Measurements from ENCODE around the gene LGALS7. TPM values are rescaled to one million over a fixed set of nuclear protein-coding genes. Genes with fewer than 3 reads are reported as not detected.
"Not testable (repeated sequence)": the region's sequence is repeated elsewhere in the genome, so short reads cannot be mapped to it uniquely, and the experiment has no call there.

Gene LGALS7
- total RNA-seq, 1 donor from 2014 or later, result 269 TPM

DNA sequence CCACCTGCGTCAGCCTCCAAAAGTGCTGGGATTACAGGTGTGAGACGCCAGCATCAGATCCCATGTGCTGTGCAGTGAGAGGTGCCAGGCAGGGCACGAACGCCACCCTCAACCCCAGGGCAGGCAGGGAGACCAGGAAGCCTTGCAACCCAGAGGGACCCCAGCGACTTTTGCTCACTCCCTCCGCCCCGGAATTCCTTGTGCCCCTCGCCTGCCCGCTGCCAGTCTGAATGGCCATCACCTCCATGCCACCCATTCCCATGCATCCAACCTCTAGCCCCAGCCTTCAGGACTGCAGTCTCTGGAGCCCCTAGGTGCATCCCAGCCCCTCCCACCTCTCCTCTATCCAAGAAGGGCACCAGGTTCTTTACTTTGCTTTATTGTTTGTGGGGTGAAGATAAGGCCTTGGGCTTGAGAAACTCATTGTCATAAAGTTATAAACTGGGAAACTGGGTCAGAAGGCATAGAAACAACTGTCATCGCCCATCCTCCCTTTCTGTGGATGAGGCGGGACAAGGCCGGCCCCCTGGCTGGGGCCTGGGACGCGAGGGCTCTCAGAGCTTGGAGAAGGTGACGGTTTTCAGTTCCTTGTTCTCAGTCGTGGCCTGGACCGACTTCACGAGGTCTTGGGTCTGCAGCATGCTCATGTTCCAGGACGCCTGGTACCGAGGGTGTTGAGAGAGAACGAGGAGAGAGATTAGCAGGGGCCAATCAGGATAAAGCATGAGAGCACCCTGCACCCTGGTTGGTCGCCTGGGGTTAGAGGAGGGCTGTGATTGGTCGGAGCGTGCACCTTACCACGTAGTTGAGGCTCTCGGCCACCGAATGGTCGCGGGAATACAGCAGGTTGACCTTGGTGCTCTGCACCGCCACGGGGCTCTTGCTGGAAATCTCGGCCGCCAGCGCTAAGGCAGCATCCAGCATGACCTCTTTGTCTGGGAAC, 42.0 kb upstream of the LGALS7 start:
- Histone ChIP-seq H3K9me3 (no peaks in the 10 kb centered on the region), H3K36me3 (peaks cover 0 to 32% of the 10 kb centered on the region in 2 donors), H3K4me1 (no peaks in the 10 kb centered on the region), H3K27me3 (no peaks in the 10 kb centered on the region), H3K4me3 (no peak overlapping the region), H3K27ac (no peak overlapping the region)
- no peak for DNase-seq (ENCODE audit: extremely low spot score in 2 of 2)
- no peak for TF ChIP-seq CTCF (IDR thresholded peaks at IDR 0.05)
- TF ChIP-seq POLR2A (IDR thresholded peaks at IDR 0.05), result no peak
- TF ChIP-seq POLR2AphosphoS5 (IDR thresholded peaks at IDR 0.05; ENCODE audit: insufficient read depth in 1 of 2, low read depth in 1 of 2), result no peak
- intact Hi-C loops (cut with DNase I), result no loop called here

- not testable (repeated sequence) for H3K27ac ChIP-seq
Observed at GRCh38 chr19:38813932-38814331, 40.6 kb upstream of the LGALS7 start.

GRCh38 chr19:38813323-38813722, 40.0 kb upstream of the LGALS7 start:
- intact Hi-C loops (cut with DNase I), result no loop called here
- Histone ChIP-seq H3K4me1 (no peaks in the 10 kb centered on the region), H3K9me3 (no peaks in the 10 kb centered on the region), H3K27ac (no peak overlapping the region), H3K27me3 (no peaks in the 10 kb centered on the region), H3K36me3 (peaks cover 0 to 32% of the 10 kb centered on the region in 2 donors), H3K4me3 (no peak overlapping the region)
- TF ChIP-seq POLR2AphosphoS5 (IDR thresholded peaks at IDR 0.05; ENCODE audit: insufficient read depth in 1 of 2, low read depth in 1 of 2) (no peak), POLR2A (IDR thresholded peaks at IDR 0.05) (no peak), CTCF (IDR thresholded peaks at IDR 0.05) (no peak)
- no peak for DNase-seq (ENCODE audit: extremely low spot score in 2 of 2)

More at GRCh38 chr19:38813932-38814331, 40.6 kb upstream of the LGALS7 start:
- H3K27me3 ChIP-seq; H3K4me1 ChIP-seq; H3K4me3 ChIP-seq; H3K9me3 ChIP-seq; intact Hi-C loops (cut with DNase I); DNase-seq (ENCODE audit: extremely low spot score in 2 of 2): not testable (repeated sequence)
- H3K36me3 ChIP-seq, result peaks cover 0 to 32% of the 10 kb centered on the region in 2 donors

GRCh38 chr19:38812841-38813320, 39.6 kb upstream of the LGALS7 start, which contains the start of gene LGALS4:
Gene LGALS4 (minus strand): TSS chr19:38812945. CDS start chr19:38812886, 59 bp downstream.
- peaks cover 0 to 29% of the 10 kb centered on the region in 2 donors for H3K36me3 ChIP-seq
- H3K27me3 ChIP-seq, result no peaks in the 10 kb centered on the region
- H3K4me3 ChIP-seq, result no peak within 1 kb of the TSS
- H3K4me1 ChIP-seq, result no peaks in the 10 kb centered on the region
- TF ChIP-seq CTCF (IDR thresholded peaks at IDR 0.05) (no peak), POLR2AphosphoS5 (IDR thresholded peaks at IDR 0.05; ENCODE audit: insufficient read depth in 1 of 2, low read depth in 1 of 2) (no peak), POLR2A (IDR thresholded peaks at IDR 0.05) (no peak)
- no peak for DNase-seq (ENCODE audit: extremely low spot score in 2 of 2)
- H3K27ac ChIP-seq, result no peak within 1 kb of the TSS
- intact Hi-C loops (cut with DNase I), result no loop called here
- no peaks in the 10 kb centered on the region for H3K9me3 ChIP-seq

DNA sequence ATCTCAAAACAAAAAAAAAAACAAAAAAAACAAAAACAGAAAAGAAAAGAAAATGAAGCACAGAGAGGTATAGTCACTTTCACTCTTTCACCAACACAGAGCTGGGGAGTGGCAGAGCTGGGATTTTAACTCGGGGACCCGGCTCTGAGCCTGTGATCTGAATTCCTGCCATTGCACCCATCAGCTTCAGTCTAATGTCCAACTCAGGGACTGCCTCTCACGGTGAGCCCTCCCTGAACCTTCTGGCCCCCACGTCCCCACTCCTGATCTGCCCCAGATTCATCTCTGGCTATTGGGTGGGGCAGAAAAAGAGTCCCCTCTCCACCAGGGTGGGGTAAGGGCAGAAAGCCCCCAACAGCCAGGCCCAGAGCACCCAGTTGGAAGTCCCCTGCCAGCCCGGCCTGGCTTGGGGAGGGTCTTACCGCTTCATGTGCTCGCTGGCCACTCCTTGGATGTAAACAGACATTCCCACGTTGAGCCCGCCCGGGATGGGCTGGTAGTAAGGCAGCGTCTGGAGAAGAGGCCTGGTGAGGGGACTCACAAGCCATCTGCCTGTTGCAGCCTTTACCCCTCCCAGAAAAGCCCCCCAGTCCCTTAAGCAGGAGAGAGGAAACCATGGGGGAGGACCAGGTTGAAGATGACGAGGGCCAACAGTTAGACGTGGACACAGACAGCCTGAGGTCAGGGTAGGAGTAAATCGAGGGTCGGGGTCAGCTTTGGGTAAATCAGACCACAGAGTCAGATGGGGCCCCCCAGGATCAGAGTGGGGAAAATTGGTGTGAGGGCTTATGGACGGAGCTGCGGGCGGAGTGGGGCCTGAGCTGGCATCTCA, 38.9 kb upstream of the LGALS7 start:
- intact Hi-C loops (cut with DNase I), result no loop called here
- Histone ChIP-seq H3K9me3 (no peaks in the 10 kb centered on the region), H3K4me1 (no peaks in the 10 kb centered on the region), H3K4me3 (no peak overlapping the region), H3K27me3 (no peaks in the 10 kb centered on the region), H3K27ac (no peak overlapping the region), H3K36me3 (peaks cover 0 to 26% of the 10 kb centered on the region in 2 donors)
- TF ChIP-seq CTCF (IDR thresholded peaks at IDR 0.05), result no peak
- no peak for DNase-seq (ENCODE audit: extremely low spot score in 2 of 2)

Data from vagina (tissue), 2 donors.